GM19023 (cell line): ENCODE measurements around the gene GAGE12C.
"Not testable (repeated sequence)": the region's sequence is repeated elsewhere in the genome, so short reads cannot be mapped to it uniquely, and the experiment has no call there.

Source experiments
- ATAC-seq: cut with Tn5 transposase; IDR thresholded peaks from one replicate; pipeline ENCODE4 v1.9.1; 2021; ENCODE audit warnings: mild to moderate bottlenecking, moderate library complexity; ENCODE audit not compliant: unreplicated experiment

The GAGE12C gene

GRCh38 chrX:49531877-49532276 is at the start of gene GAGE12C:
GAGE12C (plus strand) TSS chrX:49532177; CDS start chrX:49533332, 1,155 bp downstream.
- not testable (repeated sequence) for ATAC-seq

GRCh38 chrX:49541433-49541832 is 9.5 kb downstream of the GAGE12C start, which contains the start of gene GAGE12D:
GAGE12D (plus strand) TSS chrX:49541733; CDS start chrX:49542888, 1,155 bp downstream.
- ATAC-seq = not testable (repeated sequence)

GRCh38 chrX:49550989-49551388 is 19.0 kb downstream of the GAGE12C start, which contains the start of gene GAGE12E:
GAGE12E (plus strand) TSS chrX:49551289; CDS start chrX:49552444, 1,155 bp downstream.
- not testable (repeated sequence) for ATAC-seq

GRCh38 chrX:49560542-49560941 is 28.6 kb downstream of the GAGE12C start, which contains the start of gene GAGE12F:
GAGE12F (plus strand) TSS chrX:49560842; CDS start chrX:49561997, 1,155 bp downstream.
- ATAC-seq = not testable (repeated sequence)

GRCh38 chrX:49568728-49569127 is 36.8 kb downstream of the GAGE12C start:
- not testable (repeated sequence) for ATAC-seq

GRCh38 chrX:49569152-49569551 is 37.2 kb downstream of the GAGE12C start:
- not testable (repeated sequence) for ATAC-seq

GRCh38 chrX:49570100-49570499 is 38.1 kb downstream of the GAGE12C start, which contains the start of gene GAGE12G:
GAGE12G (plus strand) TSS chrX:49570400; CDS start chrX:49571555, 1,155 bp downstream.
- ATAC-seq = not testable (repeated sequence)

- ATAC-seq = not testable (repeated sequence)
Observed at GRCh38 chrX:49579649-49580048, 47.7 kb downstream of the GAGE12C start, which contains the start of gene GAGE12H. GAGE12H (plus strand) TSS chrX:49579949; CDS start chrX:49581104, 1,155 bp downstream.
